SHP77 (cell line): ENCODE data around the gene LIPK.

Experiments
- DNase-seq, 2 experiments: peaks; one replicate each; lab custom pipeline; 2025; lab: John Stamatoyannopoulos, UW

The LIPK gene

DNA sequence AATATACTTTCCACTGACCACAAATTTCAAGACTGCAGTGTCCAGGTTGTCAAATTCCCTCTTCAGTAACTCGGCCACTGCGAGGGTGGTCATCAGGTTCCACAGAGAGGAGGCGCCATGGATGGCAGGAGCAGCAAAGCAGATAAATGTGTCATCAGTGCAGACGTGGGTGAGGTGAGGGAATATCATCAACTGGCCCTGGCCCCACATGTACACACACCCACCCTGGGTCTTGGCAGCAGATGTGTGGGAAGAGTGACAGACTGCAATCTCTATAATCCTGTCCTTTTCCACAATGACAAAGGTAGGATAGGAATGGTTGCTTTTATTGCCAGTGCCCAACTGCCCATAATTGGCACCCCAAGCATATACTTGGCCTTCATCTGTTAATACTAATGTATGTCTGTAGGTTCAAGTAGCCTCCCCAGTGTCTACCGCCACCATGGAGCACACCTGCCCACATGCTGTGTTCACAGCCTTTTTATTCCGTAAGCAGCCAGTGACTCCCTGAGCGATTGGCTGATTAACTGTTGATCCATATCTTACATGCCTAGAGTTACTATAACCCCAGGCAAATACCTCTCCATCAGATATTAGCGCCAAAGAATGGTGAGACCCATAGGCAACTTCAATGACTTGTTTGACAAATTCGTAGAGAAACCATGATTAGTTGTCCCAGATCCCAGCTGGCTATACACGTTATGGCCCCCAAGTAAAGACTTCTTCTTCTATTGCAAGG lies 80.2 kb downstream of the LIPK start:
- no peak for DNase-seq

DNA sequence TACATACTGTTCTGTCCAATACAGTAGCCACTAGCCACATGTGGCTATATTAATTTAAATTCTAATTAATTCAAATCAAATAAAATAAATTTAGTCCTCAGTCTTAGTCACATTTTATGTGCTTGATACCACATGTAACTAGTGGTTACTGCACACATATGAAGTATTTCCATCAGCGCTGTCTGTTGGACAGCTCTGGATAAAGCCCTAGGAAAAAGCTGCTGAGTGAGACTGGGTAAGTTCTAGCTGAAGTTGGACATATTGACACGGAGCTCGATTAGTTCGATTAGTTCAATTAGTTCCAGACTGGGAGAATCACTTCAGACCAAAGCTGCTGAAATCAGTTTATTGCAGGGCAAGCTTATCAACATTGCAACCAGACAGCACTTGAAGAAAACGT lies 81.4 kb downstream of the LIPK start:
- DNase-seq, result no peak

DNA sequence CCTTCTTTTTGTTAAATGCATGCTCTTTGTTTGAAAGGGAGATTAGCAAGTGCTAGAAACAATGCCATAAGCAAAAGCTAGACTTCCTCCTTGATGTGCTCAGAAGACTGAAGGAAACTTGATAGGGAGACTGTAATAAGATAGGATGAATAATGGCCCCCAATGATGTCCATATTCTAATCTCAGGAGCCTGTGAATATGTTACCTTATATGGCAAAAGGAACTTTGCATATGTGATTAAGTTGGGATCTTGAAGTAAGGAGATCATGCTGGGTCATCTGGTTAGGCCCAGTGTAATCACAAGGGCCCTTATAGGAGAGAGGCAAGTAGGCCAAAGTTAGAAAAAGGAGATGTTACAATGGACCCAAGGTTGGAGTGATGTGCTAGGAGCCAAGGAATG lies 82.9 kb downstream of the LIPK start:
- no peak for DNase-seq

DNA sequence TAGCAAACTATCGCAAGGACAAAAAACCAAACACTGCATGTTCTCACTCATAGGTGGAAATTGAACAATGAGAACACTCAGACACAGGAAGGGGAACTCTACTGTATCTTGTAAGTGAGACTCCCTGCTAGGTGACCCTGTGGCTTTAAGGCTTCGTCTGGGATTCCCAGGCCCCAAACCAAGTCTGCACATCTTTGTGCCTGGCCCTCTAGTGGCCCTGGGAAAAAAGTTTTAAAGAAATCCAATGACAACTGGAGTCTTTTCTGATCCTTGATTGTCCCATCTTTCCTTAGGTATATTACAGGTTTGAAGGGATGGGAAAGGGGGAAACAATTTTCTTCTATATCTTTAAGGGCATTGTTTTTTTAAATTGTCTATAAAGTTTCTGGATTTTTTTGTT lies 85.9 kb downstream of the LIPK start:
- peak in 1 of 2 experiments; percentile 1 for DNase-seq

DNA sequence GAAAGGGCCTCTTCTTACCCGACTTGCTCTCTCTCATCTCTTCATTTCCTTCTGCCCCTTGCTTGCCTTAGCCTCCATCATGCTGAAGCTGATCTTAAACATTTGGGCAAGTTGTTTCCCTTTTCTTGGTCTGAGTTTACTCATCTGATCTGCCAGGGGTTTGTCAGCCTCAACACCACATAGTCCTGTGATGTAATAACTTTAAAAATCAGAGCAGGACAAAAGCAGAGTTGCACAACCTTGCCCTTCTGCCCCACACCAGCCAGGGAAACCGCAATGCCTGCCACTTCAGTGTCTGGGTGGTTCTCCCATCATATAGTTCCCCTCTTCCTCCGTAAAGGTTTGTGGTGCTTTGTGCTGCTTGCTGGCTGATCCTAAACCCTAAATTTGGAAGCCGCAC lies 86.6 kb downstream of the LIPK start:
- no peak for DNase-seq

DNA sequence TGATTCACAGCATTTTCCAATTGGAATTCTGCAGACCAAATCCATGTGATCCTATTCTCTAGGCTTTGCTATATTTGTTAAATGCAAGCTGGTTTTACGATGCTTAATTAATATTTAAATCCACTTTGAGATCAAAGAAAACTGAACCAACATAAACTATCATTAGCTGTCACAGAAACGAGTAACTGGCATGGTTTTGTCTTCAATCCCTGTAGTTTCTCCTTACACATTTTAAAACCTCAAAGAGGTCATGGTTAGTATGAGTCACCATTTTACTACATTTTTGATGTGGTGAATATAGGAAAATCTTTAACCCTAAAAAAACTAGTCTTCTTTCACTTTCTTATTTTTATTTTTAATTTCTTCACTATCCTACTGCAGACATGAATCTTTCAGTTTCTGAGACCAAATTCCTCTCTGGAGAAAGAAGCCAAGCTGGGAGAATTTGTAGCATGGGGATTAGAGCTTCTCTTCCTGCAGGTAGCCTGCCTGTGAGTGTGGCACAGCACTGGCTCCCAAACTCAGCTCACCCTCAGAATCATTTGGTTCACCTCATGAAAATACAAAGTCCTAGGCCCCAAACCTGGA lies 87.8 kb downstream of the LIPK start:
- no peak for DNase-seq

DNA sequence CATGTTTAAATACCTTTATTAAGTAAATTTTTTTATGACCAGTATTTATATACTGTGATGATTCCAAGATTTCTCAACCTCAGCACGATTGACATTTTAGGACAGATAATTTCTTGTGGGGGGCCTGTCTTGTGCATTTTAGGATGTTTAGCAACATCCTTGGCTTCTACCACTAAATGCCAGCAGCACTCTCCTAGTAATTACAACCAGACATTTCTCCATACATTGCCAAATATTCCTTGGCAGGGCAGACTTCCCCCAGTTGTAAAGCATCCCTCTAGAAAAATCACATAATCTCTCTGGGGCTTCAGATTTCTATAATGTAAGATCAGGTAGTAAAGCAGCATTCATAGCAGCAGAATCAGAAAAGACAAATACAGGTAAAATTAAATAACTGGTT lies 88.7 kb downstream of the LIPK start:
- DNase-seq, result no peak

DNA sequence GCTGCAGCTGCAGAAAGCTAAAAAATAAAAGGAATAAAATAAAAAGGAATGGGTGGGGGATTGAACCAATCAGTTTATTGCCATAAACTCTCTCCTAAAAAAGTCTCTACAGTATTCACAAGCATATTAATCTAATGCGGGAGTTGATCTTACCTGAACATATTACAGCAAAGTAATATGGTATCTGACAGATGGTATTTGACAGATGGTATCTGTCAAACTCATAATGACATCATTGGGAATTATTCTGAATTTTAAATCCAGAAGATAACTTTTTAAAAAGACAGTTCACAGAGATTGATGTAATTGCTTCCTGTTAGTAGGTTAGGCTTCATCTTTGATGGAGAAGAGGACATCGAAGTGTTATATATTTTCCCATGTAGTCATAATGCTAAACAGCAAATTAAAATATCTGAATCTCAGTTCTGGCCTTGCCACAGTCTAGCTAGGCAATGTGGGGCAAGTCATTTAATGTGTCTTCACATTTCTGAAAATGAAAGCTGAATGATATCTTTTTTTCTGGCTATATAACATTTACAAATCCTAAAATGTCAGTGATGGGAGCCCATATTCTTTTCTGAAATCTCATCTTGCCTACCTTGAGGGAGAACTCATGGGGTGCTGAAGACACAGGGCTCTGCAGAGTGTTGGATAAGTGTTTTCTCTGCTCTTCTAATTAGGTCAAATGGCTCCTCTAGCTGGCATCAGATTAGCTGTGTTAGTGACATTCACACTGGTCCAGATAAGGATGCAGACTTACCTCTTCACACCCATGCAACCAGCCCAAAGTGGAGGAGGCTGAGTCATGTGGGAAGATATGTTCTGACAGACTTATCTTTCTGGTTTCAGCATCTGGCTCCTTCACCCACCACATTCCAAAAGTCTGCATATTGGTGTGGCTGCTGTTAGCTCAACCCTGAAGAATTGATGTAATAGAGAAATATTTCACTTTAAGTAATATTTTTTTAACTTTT lies 94.4 kb downstream of the LIPK start:
- DNase-seq, result no peak
